ENCODE results near the gene DYNC1I2.
"Not testable (repeated sequence)": the region's sequence is repeated elsewhere in the genome, so short reads cannot be mapped to it uniquely, and the experiment has no call there.

The DYNC1I2 gene

DNA sequence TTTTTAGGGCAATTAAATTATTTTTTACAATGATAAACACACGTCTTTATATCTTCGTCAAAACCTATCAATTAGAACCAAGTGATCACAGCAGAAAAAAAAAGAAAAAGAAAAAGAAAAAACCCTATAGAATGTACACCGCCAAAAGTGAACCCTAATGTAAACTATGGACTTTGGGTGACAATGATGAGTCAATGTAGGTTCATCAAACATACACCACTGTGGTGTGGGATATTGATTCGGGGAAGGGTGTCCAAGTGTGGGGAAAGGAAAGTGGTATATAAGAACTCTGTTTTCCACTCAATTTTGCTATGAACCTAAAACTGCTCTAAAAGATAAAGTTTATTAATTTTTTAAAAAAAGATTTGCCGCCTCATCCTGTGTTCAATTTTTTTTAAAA is 85.1 kb downstream of the DYNC1I2 start:
- DNase-seq, result no peak

DNA sequence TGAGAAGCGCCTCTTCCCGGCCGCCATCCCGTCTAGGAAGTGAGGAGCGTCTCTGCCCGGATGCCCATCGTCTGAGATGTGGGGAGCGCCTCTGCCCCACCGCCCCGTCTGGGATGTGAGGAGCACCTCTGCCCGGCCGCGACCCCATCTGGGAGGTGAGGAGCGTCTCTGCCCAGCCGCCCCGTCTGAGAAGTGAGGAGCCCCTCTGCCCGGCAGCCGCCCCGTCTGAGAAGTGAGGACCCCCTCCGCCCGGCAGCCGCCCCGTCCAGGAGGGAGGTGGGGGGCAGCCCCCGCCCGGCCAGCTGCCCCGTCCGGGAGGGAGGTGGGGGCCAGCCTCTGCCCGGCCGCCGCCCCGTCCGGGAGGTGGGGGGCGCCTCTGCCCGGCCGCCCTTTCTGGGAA is 87.3 kb downstream of the DYNC1I2 start:
- not testable (repeated sequence) for DNase-seq

DNA sequence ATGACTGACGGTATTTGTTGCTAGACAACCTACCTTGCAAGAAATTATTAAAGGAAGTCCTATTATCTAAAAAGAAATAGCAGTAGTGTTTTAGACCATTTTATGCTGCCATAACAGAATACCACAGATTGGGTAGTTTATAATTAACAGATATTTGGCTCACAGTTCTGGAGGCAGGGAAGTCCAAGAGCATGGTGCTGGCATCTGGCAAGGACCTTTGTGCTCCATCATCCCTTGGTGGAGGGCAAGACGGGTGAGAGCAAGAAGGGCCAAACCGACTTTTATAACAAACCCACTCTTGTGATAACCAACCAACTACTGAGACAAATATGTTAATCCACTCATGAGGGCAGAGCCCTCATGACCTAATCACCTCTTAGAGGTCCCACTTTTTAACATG is 91.2 kb downstream of the DYNC1I2 start:
- no peak for DNase-seq

DNA sequence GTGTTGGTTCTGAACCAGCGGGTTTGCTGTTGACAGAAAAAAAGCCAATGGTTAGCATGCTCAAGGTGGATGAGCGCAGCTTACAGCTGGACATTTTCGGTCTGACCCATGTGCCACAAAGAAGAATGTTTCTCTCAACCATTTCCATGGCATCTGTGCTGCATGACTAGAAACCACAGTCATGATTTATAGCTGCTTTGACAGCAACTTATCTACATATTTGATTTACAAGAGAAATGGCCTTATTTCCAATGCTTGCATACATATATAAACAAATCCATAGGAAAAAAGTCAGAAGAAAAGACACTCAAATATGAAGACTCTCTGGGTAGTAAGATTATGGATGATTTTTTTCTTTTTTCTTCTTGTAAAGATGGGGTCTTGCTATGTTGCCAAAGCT is 98.2 kb downstream of the DYNC1I2 start:
- DNase-seq, result no peak

DNA sequence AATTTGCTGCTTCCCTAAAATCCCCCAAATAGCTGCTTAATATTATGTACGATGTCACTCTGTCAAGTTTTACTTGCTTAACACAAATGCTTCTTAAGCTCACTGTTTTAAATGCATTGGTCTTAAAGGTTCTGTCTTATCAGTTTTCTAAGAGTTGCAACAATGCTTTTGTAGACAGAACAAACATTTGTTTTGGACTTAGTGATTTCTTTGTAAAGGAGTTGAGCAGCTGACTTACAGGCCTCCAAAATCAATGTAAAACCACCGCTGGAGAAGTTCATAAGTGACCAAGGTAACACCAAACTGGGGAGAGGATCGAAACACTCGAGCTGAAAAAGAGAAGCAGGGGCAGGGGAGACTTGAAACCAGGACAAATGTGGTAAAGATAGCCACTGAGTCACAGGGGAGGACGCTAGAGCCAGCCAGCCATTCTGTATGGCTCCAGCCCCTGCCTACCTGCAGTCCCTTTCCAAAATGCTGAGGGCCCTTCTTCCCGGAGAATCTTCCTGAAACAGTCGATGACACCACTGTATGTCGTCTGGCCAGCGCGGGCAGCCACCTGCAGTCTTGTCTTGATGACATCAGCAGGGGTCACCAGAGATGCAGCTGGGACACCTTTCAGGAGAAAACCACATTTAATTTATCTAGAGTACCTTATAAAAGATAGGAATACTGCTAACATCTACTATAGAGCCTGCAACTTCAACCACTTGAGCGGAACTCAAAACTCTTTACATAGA is 100.2 kb downstream of the DYNC1I2 start:
- DNase-seq, result no peak

DNA sequence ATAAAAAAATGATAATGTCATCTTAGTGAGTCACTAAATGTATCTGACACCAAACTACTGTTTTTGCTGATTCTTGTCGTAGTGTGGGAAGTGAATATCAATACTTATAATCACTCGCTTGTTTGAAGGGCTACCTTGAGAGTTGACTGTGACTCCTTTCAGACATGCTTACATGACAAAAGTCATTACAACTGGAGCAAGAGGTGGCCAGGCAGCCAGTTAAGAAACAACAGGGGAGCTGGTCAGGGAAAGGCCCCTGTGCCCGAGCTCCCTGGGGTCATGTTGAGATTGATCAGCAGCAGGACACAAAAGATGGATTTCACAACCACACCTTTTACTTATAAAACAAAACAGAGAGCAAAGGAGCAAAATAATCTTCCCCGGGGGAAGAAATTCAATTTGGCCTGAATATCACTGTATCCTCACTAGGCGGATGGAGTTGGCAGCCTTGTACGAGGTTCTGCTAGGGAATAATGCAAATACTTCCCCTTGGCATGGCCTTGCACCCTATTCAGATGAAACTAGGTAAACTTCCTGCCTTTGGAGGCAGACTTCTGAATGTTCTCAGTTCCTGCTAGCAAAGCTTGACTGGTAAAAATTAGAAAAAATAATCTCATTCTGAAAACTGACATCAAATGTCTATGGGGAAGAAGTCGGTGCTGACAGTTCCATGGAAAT is 101.2 kb downstream of the DYNC1I2 start:
- no peak for DNase-seq

DNA sequence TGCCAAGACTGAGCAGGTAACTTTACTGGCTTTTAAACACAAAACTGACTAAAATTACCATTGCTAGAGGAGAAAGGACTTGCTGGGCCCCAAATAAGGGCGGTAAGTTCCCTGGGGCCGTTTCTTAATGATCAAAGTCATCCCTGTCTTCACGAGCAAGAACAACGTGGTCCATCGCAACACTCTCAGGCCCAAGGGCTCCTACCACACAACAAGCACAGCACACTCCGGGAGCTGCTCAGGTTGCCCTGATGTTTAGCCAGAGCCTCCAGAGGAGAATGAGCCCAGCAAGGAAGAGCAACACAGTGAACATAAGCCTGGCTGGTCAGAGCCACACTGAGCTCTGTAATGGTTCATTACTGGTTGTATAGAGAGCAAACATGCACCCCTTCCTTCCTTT is 102.7 kb downstream of the DYNC1I2 start:
- DNase-seq, result no peak

DNA sequence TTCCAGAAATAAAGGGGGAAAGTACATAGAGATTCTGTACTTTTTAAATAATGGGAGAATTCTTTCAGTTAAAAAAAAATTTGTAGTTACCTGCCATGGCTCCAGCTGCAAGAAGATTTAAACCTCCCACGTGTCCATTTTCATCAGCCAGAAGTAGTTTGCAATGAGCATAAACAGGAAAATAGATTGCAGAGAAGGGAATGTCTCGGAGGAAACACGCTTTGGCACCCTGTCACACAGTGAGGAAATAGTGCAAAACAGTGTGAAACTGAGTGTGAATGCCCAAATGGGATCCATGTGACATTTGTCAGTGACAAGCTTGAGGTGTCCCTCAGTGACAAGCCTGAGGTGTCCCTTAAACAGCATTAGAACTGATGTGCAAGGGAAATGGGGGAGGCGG is 104.1 kb downstream of the DYNC1I2 start:
- no peak for DNase-seq

DNA sequence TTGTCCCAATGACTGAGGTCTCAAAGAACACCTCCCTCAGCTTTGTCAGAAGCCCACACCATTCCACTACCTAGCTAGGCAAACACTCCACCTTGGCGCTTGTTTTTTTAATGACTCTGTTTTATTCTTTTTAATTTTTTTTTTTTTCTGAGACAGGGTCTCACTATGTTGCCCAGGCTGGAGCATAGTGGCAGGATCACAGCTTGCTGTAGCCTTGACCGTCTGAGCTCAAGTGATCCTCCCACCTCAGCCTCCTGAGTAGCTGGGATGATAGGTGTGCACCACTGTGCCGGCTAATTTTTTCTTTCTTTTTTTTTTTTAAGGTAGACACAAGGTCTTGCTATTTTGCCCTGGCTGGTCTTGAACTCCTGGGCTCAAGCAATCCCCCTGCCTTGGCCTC is 104.9 kb downstream of the DYNC1I2 start:
- no peak for DNase-seq

DNA sequence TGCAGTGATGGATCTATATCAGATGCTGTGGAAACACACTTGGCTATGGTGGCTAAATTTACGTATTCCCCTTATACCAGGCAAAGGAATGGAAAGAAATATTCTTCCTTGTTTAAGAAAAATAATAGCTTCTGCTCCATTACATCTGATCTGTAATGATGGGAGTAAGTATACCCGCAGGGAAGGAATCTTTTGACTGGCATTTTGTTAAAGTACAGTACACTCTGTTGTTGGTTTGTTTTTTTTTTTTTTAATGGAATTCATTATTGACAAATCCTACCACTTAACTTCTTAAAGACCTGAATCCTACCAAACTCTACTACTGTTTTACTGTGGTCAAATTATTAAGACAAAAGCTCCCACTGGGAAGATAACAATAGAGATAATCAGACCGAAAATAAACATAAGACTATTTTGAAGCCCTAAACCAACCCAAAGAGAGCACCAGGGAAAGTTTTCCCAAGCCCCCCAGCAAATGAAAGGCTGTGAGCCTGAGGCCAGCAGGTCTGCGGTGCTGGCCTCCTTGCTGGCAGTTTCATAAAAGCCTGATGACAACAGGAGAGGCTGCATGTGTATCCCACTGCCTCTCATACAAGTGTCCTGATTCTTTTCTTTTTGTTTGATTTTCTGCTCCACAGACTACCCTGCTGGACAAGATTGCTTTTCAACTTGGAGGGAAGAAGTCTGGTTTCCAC is 105.8 kb downstream of the DYNC1I2 start:
- no peak for DNase-seq

DNA sequence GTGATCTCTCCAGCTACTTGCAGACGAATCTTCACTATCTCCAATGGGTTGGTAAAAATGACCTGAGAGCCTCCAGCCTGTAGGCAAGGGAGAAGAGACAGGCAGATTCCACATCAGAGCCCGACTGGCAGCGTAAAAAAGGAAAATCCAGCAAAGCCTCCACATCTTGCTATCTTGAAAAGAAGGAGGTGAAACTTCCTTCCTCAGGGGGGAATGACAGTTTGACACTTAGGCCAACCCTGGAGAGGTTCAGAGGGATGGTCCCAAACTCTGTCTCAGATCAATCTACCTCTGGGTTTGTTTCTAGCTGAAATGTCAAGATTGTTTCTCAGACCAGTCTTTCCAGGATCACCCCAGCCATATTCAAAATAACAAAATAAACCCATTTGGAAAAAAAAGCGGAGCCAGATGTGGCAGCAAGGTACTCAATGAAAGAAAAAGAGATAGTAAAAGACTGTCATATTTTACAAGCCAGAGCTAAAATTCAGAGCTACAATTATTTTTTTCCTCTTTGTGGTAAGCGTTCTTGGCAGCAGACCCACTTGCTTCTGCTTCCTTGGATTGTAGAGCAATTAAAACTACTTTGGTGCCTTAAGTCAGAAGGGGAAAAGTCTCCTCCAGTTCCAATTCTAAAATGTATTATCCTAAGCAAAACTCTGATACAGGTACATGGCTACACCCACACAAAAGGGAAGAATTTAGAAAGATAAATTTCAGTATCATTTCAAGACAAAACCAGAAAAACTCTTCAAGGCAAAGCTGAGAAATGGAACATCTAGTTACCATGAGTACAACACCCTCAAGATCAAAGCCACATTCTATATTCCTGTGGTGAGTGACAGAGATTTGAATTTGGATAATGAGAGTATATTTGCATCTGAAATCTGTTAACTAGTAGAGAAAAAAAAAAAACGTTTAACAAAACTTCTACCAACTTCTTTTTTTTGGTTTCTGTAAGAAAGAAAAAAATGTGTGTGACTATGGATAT is 106.7 kb downstream of the DYNC1I2 start:
- no peak for DNase-seq

DNA sequence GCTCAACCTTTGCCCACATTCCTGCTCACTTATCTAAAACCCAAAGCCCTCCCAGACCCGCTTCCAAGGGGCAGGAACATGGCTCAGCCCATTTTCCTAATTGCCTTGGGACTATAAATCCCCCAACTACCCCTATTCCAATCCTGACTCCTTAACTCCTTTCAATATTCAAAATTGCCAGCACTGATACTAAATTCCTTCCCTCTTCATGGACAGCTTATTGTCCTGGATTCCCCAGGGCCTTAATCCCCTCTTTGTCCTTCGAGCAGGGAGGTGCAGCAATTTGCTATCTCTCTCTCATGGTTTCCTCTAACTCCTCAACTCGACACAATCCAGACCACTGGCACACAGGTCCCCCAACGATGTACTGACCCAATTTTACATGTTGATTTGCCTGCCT is 107.6 kb downstream of the DYNC1I2 start:
- no peak for DNase-seq

Measured in anterior cingulate cortex (tissue), 58 donors.